ENCODE data around the gene TNIP1.
A peak's percentile ranks its signal among the peaks of the same experiment; 100 is the strongest.

The TNIP1 gene, protein sequence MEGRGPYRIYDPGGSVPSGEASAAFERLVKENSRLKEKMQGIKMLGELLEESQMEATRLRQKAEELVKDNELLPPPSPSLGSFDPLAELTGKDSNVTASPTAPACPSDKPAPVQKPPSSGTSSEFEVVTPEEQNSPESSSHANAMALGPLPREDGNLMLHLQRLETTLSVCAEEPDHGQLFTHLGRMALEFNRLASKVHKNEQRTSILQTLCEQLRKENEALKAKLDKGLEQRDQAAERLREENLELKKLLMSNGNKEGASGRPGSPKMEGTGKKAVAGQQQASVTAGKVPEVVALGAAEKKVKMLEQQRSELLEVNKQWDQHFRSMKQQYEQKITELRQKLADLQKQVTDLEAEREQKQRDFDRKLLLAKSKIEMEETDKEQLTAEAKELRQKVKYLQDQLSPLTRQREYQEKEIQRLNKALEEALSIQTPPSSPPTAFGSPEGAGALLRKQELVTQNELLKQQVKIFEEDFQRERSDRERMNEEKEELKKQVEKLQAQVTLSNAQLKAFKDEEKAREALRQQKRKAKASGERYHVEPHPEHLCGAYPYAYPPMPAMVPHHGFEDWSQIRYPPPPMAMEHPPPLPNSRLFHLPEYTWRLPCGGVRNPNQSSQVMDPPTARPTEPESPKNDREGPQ

DNA sequence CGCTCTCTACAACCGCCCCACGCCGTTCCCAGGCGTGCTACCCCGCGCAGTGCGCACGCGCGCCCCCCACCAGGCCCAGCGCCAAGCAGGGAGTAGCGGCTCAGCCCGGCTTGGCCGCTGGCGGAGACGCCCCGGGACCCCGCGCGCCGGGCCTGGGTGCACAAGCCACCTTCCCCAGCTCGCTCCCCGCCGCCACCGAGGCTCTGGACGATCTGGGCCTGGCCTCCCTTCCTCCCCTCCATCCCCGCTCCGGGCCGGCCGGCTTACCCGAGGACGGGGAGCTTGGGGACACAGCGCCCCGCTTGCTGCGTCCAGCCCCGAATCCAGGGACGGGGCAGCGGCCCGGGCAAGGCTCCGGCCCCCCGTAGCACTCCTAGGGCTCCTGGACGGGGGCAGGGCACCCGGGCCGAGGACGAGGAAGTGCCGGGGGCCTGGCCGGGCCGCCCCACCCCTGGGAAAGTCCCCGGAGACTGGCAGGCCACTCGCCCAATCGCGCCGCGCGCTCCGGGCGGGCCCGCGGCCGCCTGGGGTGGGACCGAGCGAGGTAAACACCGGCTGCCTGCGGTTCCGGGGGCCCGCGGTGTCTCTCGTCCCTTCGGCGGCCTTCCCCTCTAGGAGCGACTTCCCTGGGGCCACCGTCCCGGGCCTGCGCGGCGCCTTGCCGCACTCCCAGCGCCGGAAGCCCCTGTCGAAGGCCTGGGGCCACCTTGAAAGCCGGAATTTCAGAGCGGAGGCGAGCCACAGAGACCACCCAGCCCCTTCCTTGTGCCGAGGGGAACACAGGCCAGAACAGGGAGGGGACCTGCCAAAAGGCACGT is at the start of gene TNIP1:
TSS of gene TNIP1 (minus strand) at position 422 of the 818 bp plus-strand sequence. CDS start 15,939 bp downstream, outside the sequence.
- peak; percentile 73 to 91 for DNase-seq (ENCODE audit: extremely low read depth in 1 of 2, low read depth in 1 of 2)

DNA sequence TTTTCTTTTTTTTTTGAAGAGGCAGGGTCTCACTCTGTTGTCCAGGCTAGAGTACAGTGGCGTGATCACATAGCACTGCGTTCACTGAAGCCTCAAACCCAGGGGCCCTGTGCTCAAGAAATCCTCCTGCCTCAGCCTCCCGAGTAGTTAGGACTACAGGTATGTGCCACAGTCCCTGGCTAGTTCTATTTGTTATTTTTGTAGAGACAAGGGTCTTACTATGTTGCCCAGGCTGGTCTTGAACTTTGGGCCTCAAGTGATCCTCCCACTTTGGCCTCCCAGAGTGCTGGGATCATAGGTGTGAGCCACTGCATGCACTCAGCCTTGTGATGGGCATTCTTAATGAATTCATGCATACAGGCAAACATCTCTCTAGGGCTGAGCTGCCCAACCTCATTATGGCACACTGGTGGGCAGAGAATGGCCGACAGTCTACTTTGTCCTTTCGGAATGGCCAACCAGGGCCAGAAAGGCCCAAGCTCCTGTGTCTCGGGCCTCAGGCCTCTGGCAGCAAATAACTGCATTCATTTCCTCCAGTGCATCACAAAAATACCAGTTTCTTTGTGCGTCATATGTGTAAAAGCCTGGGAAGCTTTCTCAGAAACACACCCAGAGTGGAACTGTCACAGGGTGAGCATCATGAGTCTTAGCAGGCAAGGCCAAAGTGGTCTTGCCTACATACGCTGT is 49.5 kb upstream of the TNIP1 start:
- DNase-seq (ENCODE audit: extremely low read depth in 1 of 2, low read depth in 1 of 2) = no peak

DNA sequence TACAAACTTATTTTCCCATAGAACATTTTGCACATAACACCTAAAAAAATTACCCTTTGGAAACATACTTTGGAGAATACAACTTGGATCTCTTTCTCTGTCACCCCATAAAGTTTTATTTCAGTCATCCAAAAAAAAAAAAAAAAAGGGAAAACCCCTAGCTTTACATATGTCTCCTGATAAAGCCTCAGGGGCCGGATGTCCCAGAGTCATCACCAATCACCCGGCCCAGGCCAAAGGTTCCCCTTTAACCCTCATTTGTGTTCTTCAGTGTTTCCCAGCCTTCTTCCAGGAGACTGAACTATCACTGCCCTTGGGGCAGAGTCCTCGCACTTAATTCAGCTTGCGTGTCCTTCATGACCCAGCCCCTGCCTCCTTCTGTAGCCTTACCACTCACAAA is 48.0 kb upstream of the TNIP1 start:
- DNase-seq (ENCODE audit: extremely low read depth in 1 of 2, low read depth in 1 of 2) = no peak

DNA sequence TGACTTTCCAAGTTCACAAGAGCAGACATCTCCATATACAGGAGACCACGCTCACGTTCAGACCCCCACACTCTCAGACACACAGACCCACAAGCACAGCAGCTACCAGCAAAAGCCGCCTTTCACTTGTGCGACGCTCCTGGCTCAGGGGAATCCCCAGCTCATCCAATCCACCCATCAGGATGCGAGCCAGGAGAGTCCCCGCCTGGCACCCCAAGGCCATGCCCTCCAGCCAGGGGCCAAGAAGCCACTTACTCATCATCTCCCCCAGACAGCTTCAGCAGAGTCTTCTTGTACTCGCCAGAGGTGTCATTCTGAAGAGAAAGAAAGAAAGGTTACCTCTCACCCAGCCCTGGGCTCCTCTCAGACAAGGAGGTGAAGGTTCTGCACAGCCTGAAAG is 47.1 kb upstream of the TNIP1 start:
- no peak for DNase-seq (ENCODE audit: extremely low read depth in 1 of 2, low read depth in 1 of 2)

- peak in 1 of 2 donors; percentile 58 for DNase-seq (ENCODE audit: extremely low read depth in 1 of 2, low read depth in 1 of 2)
Observed at GRCh38 chr5:151126199-151126645, 45.4 kb upstream of the TNIP1 start.

DNA sequence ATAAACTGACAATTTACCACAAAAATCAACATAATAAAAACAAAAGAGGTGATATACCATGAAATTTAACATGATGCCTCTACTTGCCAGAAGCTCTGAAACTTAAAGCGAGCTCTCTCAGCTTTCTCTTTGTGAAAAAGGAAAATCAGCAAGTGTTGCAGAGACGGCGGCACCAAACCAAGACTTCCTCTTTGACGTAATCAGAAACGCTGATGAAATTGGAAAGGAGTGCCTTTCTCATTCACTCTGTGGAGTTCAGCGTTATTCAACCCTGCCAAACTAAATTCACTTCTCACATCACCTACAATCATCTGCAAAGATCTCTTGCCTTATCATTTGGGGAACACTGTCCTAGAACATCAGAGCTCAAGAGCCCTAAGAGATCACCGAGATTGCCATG is 44.6 kb upstream of the TNIP1 start:
- no peak for DNase-seq (ENCODE audit: extremely low read depth in 1 of 2, low read depth in 1 of 2)

- DNase-seq (ENCODE audit: extremely low read depth in 1 of 2, low read depth in 1 of 2) = no peak
Observed at GRCh38 chr5:151123897-151124751, 43.3 kb upstream of the TNIP1 start.

- no peak for DNase-seq (ENCODE audit: extremely low read depth in 1 of 2, low read depth in 1 of 2)
Observed at GRCh38 chr5:151122828-151123227, 42.0 kb upstream of the TNIP1 start.

GRCh38 chr5:151121665-151122064 is 40.8 kb upstream of the TNIP1 start:
- no peak for DNase-seq (ENCODE audit: extremely low read depth in 1 of 2, low read depth in 1 of 2)

GRCh38 chr5:151121095-151121494 is 40.3 kb upstream of the TNIP1 start:
- no peak for DNase-seq (ENCODE audit: extremely low read depth in 1 of 2, low read depth in 1 of 2)

- DNase-seq (ENCODE audit: extremely low read depth in 1 of 2, low read depth in 1 of 2) = no peak
Observed at GRCh38 chr5:151118913-151119575, 38.2 kb upstream of the TNIP1 start.

- peak; percentile 35 to 59 for DNase-seq (ENCODE audit: extremely low read depth in 1 of 2, low read depth in 1 of 2)
Observed at GRCh38 chr5:151115272-151115905, 34.6 kb upstream of the TNIP1 start.

GRCh38 chr5:151113651-151114050 is 32.8 kb upstream of the TNIP1 start:
- DNase-seq (ENCODE audit: extremely low read depth in 1 of 2, low read depth in 1 of 2) = no peak

GRCh38 chr5:151110992-151111391 is 30.2 kb upstream of the TNIP1 start:
- DNase-seq (ENCODE audit: extremely low read depth in 1 of 2, low read depth in 1 of 2) = no peak

- DNase-seq (ENCODE audit: extremely low read depth in 1 of 2, low read depth in 1 of 2) = no peak
Observed at GRCh38 chr5:151110122-151110681, 29.4 kb upstream of the TNIP1 start.

DNA sequence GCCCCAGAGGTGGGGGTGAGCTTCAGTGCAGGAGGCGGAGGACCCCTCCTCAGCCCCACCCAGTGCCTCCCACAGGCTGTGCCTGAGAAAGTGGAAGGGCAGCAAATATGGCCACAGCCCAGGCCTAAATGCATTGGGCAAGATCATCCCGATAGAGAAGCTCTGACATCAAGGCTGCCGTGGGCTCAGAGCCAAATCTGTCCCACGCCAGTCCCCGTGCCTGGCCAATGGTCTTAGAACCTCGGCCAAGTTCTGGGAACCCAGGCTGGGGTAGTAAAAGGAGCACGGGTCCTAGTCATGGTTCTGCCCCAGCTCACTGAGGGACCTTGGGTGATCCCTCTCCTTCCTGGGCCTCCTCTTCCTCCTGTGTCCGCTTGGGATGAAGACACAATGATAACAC is 27.7 kb upstream of the TNIP1 start:
- DNase-seq (ENCODE audit: extremely low read depth in 1 of 2, low read depth in 1 of 2) = no peak

DNA sequence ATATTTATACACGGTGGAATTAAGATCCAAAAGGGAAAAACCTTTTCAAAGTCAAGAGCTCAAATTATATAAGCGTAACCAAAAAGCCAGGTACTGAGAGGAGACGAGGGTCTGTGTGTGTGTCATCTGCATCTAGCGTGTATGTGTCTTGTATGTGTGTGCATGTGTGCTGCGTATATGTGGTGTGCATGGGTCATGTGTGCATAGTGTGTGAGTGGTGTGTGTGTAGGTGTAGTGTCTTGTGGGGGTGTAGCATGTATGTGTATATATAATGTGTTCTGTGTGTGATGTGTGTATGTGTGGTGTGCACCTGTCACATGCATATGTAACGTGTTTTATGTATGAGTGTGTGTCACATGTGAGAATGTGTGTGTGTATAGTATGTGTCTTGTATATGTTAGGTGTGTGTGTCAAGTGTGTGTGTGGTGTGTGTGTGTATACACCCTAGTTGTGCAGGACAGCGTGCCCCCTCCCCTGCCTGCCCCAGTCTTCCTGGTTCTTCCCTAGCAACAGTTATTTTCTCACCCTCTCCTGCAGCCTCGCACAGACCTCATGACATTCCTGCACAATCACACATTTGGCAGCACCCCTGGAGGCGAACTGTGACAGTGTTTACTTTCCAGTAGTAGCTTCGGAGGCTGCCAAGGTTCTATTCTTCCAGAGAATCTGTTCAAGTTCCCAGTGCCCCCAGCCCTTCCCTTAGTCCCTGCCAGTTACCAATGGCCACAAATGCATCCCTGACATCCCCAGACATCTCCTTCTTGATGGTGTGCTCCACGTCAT is 27.1 kb upstream of the TNIP1 start:
- DNase-seq (ENCODE audit: extremely low read depth in 1 of 2, low read depth in 1 of 2) = no peak

DNA sequence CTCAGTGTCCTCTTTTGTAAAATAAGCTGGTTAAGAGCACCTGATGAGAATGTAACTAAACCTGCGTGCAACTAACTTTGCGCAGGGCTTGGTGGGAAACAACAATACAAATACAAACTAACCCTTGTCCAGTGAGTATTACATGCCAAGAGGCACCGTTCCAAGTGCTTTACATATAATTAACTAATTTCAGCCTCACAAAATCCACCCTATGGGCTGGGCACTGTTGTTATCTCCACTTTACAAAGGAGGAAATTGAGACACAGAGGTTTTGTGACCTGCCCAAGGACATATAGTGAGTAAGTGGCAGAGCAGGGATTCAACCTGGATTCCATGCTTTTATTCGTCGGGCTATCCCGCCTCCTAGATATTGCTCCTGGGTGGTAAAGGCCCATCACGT is 26.2 kb upstream of the TNIP1 start:
- DNase-seq (ENCODE audit: extremely low read depth in 1 of 2, low read depth in 1 of 2) = no peak

Data from activated CD8-positive, alpha-beta memory T cell treated with anti-CD3 and anti-CD28 coated beads for 1 hour (primary cell).